Endothelial cell of umbilical vein (primary cell): Measurements from ENCODE around the gene HMGA1. TPM values are rescaled to one million over a fixed set of nuclear protein-coding genes. Genes with fewer than 3 reads are reported as not detected.

ENCODE experiments used
- BruUV-seq: library from RNA; stranded (reverse); fragments of 400-500 nt; replicated peaks from 2 replicates; lab custom pipeline; 2021; lab: Mats Ljungman, UMichigan
- CTCF ChIA-PET: fragments of 300-600, 350-600 bp; sonication (Branson Sonifier 250); formaldehyde crosslinking; loops from one replicate; lab custom pipeline; 2021; ENCODE audit warnings: antibody characterized with exemption, inconsistent platforms; lab: Charles Lee
- POLR2A ChIA-PET: fragments of 300-600, 350-600 bp; sonication (Branson Sonifier 250); formaldehyde crosslinking; loops from one replicate; lab custom pipeline; 2021; ENCODE audit warnings: antibody characterized with exemption, inconsistent platforms; lab: Charles Lee
- DNase-seq: peaks from one replicate; pipeline ENCODE4 v3.0.0-alpha.2; 2011; ENCODE audit warnings: low read depth, low spot score
- FAIRE-seq: peaks from 2 replicates; lab custom pipeline; 2011; peaks lifted over from hg19 to GRCh38; lab: Jason Lieb, UNC
- H2AFZ ChIP-seq: 2 replicates; pipeline ENCODE4 v1.6.0; 2012; ENCODE audit warnings: low read depth, low read length, control low read depth, inconsistent platforms
- H3K27ac ChIP-seq: 2 replicates; pipeline ENCODE4 v1.5.1; 2011; ENCODE audit warnings: low read depth, mild to moderate bottlenecking, control low read depth, low read length, moderate library complexity; ENCODE audit not compliant: insufficient read depth
- H3K27me3 ChIP-seq, 2 experiments: 2 replicates each; pipeline versions ENCODE4 v1.6.0 to v1.6.1; 2011; ENCODE audit warnings: low read length in 2 of 2, mixed read lengths in 1 of 2; ENCODE audit not compliant: control insufficient read depth in 2 of 2, insufficient read depth in 2 of 2
- H3K36me3 ChIP-seq, 2 experiments: 2 replicates in 1 of 2; 3 replicates in 1 of 2; pipeline ENCODE4 v1.5.1; 2011; ENCODE audit warnings: low read length in 2 of 2, mild to moderate bottlenecking in 1 of 2, moderate library complexity in 1 of 2; ENCODE audit not compliant: control insufficient read depth in 2 of 2, insufficient read depth in 2 of 2; ENCODE audit errors: extremely low read depth in 1 of 2
- H3K4me1 ChIP-seq: 3 replicates; pipeline ENCODE4 v1.5.1; 2011; ENCODE audit warnings: mild to moderate bottlenecking, low read length; ENCODE audit not compliant: control insufficient read depth, insufficient read depth; ENCODE audit errors: extremely low read depth
- H3K4me2 ChIP-seq: 2 replicates; pipeline ENCODE4 v1.6.1; 2011; ENCODE audit warnings: low read length, control low read depth, mixed read lengths; ENCODE audit not compliant: insufficient read depth
- H3K4me3 ChIP-seq, 3 experiments: fragments of 200-600 bp in 1 of 3; sonication (generic), shearing (Covaris generic) in 1 of 3; replicated peaks in 1 of 3; 2 replicates each; pipeline ENCODE4 v1.5.1; 2011 to 2016; ENCODE audit warnings: control low read depth in 3 of 3, low read length in 3 of 3, mild to moderate bottlenecking in 2 of 3, inconsistent platforms in 1 of 3, low read depth in 1 of 3, moderate library complexity in 1 of 3; ENCODE audit not compliant: insufficient read depth in 1 of 3
- H3K79me2 ChIP-seq: 2 replicates; pipeline ENCODE4 v1.6.0; 2012; ENCODE audit warnings: low read length, inconsistent platforms; ENCODE audit not compliant: control insufficient read depth, insufficient read depth
- H3K9ac ChIP-seq: replicated peaks from 2 replicates; pipeline ENCODE3; 2011; ENCODE audit warnings: low read length, control low read depth; ENCODE audit not compliant: insufficient read depth; ENCODE audit errors: extremely low read depth
- H3K9me1 ChIP-seq: replicated peaks from 3 replicates; pipeline ENCODE4 v1.6.0; 2011; ENCODE audit warnings: mild to moderate bottlenecking, low read length; ENCODE audit not compliant: control insufficient read depth, insufficient read depth; ENCODE audit errors: extremely low read depth
- H3K9me3 ChIP-seq: replicated peaks from 2 replicates; pipeline ENCODE4 v1.5.1; 2012; ENCODE audit warnings: low read length, inconsistent platforms; ENCODE audit not compliant: control insufficient read depth, insufficient read depth
- H4K20me1 ChIP-seq: replicated peaks from 2 replicates; pipeline ENCODE3; 2011; ENCODE audit warnings: mild to moderate bottlenecking, low read length; ENCODE audit not compliant: control insufficient read depth, insufficient read depth; ENCODE audit errors: extremely low read depth
- EZH2 ChIP-seq: IDR thresholded peaks from 2 replicates; pipeline ENCODE4 v1.6.1; 2012; ENCODE audit warnings: borderline replicate concordance, low read depth, mild to moderate bottlenecking, moderate library complexity, low read length, inconsistent platforms; ENCODE audit not compliant: severe bottlenecking
- GATA2 ChIP-seq: IDR thresholded peaks from 2 replicates; pipeline ENCODE4 v1.7.0; 2011; ENCODE audit warnings: low read depth, mild to moderate bottlenecking, moderate library complexity, mixed read lengths, low read length; ENCODE audit not compliant: insufficient read length, insufficient read depth
- JUN ChIP-seq: IDR thresholded peaks from 2 replicates; pipeline ENCODE4 v1.6.1; 2011; ENCODE audit warnings: borderline replicate concordance, low read depth; ENCODE audit not compliant: insufficient read length, insufficient read depth
- POLR2A ChIP-seq: IDR thresholded peaks from 2 replicates; pipeline ENCODE4 v1.6.1; 2012; ENCODE audit warnings: low read depth, mild to moderate bottlenecking, control low read depth, low read length
- POLR2AphosphoS5 ChIP-seq: IDR thresholded peaks from 2 replicates; pipeline ENCODE4 v1.6.1; 2012; ENCODE audit warnings: low read depth, mild to moderate bottlenecking, control low read depth, low read length, moderate library complexity; ENCODE audit not compliant: insufficient read depth
- dilution Hi-C: fragments of 300-500 bp; cut with MboI; formaldehyde crosslinking; loops from one replicate; pipeline ENCODE4 v1.15.0; 2019; ENCODE audit warnings: low sequenced_read_pairs; ENCODE audit not compliant: extremely low pct_ligation_motif_present
- intact Hi-C: fragments of 100-400 bp; cut with micrococcal nuclease; formaldehyde crosslinking; loops from one replicate; pipeline ENCODE4 v1.10.0; 2022
- polyA plus RNA-seq, 4 experiments: library from polyadenylated mRNA; depleted of rRNA in 3 of 4; stranded (reverse) in 3 of 4; unstranded in 1 of 4; fragments of >200 nt; gene quantifications; 2 replicates each; pipeline versions ENCODE4 v1.2.1 to v1.2.3, GENCODE V29; 2011 to 2012; ENCODE audit warnings: missing spikeins in 1 of 4
- total RNA-seq: library from RNA; stranded (reverse); gene quantifications from 2 replicates; pipeline ENCODE4 v1.2.3, GENCODE V29; 2021
- TF ChIP-seq, protein P1 (sequence below): IDR thresholded peaks from 2 replicates; pipeline ENCODE4 v1.6.1; 2011; ENCODE audit not compliant: insufficient read depth, insufficient read length
- TF ChIP-seq, protein P2 (sequence below), 2 donors: IDR thresholded peaks; 1 replicate in 1 of 2; 2 replicates in 1 of 2; pipeline ENCODE4 v1.5.1; 2011; ENCODE audit warnings: low read length in 2 of 2, mild to moderate bottlenecking in 2 of 2, moderate library complexity in 2 of 2, control low read depth in 1 of 2, inconsistent platforms in 1 of 2, low read depth in 1 of 2; ENCODE audit not compliant: insufficient read depth in 1 of 2; ENCODE audit errors: extremely low read depth in 1 of 2

HMGA1 gene
- total and polyA plus RNA-seq, 2 donors (not counting 3 experiments of a cell fraction or from before 2014, with no cell fraction given): 425 to 1,108 TPM

DNA sequence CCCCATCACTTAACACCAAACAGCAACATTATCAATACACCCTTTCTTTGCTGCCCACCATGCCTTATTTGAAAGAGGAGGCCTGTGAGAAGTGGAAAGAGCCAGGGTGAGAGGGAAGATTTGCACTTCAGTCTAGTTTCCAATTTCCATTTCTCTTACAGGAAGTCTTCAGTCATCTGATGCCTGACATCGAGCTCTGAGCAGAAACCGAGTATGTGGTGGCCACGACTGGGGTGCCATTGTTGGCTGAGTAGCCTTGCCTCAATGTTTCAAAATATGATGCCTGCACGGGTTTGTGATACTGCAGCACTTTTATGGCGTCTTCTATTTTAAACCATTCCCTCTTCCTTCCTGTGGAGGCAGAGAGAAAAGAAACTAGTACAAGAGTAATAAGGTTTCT lies 51.9 kb downstream of the HMGA1 start:
- POLR2A ChIA-PET: no interaction called here
- Histone ChIP-seq H3K4me1 (no peaks in the 10 kb centered on the region), H3K9ac (no peak overlapping the region), H3K36me3 (peaks cover 5 to 11% of the 10 kb centered on the region in 2 experiments), H3K9me1 (no peaks in the 10 kb centered on the region), H3K27ac (no peak overlapping the region), H2AFZ (no peak overlapping the region), H4K20me1 (no peaks in the 10 kb centered on the region), H3K9me3 (no peaks in the 10 kb centered on the region), H3K79me2 (no peaks in the 10 kb centered on the region), H3K4me3 (no peak overlapping the region), H3K4me2 (no peak overlapping the region), H3K27me3 (no peaks in the 10 kb centered on the region)
- BruUV-seq: no TSS peak
- intact Hi-C loops (no loop called here), dilution Hi-C loops (no loop called here)
- FAIRE-seq (peak; percentile 74), DNase-seq (no peak)
- CTCF ChIA-PET: interaction anchor here (1.4 kb wide), 2 partner anchors 39 to 93 kb away, joined by 4 to 5 read pairs; no protein-coding TSS in a partner anchor
- TF ChIP-seq POLR2A (no peak), EZH2 (no peak), POLR2AphosphoS5 (no peak)

DNA sequence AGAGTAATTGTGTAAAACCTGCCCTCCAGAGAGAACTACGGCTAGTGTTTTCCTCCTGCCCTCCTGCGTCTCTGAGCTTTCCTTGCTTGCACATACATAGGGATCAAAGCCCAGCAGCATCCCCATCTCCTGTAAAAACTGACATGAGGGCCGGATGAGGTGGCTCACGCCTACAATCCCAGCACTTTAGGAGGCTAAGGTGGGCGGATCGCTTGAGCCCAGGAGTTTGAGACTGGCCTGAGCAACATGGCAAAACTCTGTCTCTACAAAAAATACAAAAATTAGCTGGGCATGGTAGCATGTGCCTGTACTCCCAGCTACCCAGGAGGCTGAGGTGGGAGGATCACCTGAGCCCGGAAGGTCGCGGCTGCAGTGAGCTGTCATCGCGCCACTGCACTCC lies 52.5 kb downstream of the HMGA1 start:
- dilution Hi-C loops (no loop called here), intact Hi-C loops (no loop called here)
- Histone ChIP-seq H3K79me2 (no peaks in the 10 kb centered on the region), H4K20me1 (no peaks in the 10 kb centered on the region), H3K4me1 (no peaks in the 10 kb centered on the region), H3K27me3 (no peaks in the 10 kb centered on the region), H3K4me3 (no peak overlapping the region), H3K4me2 (no peak overlapping the region), H2AFZ (no peak overlapping the region), H3K9me3 (no peaks in the 10 kb centered on the region), H3K36me3 (peaks cover 8 to 11% of the 10 kb centered on the region in 2 experiments), H3K9me1 (no peaks in the 10 kb centered on the region), H3K27ac (no peak overlapping the region), H3K9ac (no peak overlapping the region)
- CTCF ChIA-PET: interaction anchor here (1.4 to 1.6 kb wide), 5 partner anchors 40 to 126 kb away, joined by 3 to 6 read pairs (median 5); partner anchors contain the start of gene SMIM29
- FAIRE-seq: no peak
- TF ChIP-seq JUN (no peak), GATA2 (no peak), EZH2 (no peak), POLR2A (no peak), POLR2AphosphoS5 (no peak)
- TF ChIP-seq, protein P1, sequence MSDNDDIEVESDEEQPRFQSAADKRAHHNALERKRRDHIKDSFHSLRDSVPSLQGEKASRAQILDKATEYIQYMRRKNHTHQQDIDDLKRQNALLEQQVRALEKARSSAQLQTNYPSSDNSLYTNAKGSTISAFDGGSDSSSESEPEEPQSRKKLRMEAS: no peak
- TF ChIP-seq, protein P2, sequence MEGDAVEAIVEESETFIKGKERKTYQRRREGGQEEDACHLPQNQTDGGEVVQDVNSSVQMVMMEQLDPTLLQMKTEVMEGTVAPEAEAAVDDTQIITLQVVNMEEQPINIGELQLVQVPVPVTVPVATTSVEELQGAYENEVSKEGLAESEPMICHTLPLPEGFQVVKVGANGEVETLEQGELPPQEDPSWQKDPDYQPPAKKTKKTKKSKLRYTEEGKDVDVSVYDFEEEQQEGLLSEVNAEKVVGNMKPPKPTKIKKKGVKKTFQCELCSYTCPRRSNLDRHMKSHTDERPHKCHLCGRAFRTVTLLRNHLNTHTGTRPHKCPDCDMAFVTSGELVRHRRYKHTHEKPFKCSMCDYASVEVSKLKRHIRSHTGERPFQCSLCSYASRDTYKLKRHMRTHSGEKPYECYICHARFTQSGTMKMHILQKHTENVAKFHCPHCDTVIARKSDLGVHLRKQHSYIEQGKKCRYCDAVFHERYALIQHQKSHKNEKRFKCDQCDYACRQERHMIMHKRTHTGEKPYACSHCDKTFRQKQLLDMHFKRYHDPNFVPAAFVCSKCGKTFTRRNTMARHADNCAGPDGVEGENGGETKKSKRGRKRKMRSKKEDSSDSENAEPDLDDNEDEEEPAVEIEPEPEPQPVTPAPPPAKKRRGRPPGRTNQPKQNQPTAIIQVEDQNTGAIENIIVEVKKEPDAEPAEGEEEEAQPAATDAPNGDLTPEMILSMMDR (IDR thresholded peaks at IDR 0.05; ENCODE audit: extremely low read depth in 1 of 2, insufficient read depth in 1 of 2, low read depth in 1 of 2, low read length in 2 of 2): no peak
- DNase-seq: no peak
- POLR2A ChIA-PET: no interaction called here
- no TSS peak for BruUV-seq
